HG03469 (cell line): ENCODE measurements around the gene SLC22A8.
"Not testable (repeated sequence)": the region's sequence is repeated elsewhere in the genome, so short reads cannot be mapped to it uniquely, and the experiment has no call there.

Source experiments
- ATAC-seq: cut with Tn5 transposase; IDR thresholded peaks from one replicate; pipeline ENCODE4 v1.9.1; 2021; ENCODE audit warnings: mild to moderate bottlenecking, moderate library complexity, moderate number of reproducible peaks; ENCODE audit not compliant: unreplicated experiment

The SLC22A8 gene

DNA sequence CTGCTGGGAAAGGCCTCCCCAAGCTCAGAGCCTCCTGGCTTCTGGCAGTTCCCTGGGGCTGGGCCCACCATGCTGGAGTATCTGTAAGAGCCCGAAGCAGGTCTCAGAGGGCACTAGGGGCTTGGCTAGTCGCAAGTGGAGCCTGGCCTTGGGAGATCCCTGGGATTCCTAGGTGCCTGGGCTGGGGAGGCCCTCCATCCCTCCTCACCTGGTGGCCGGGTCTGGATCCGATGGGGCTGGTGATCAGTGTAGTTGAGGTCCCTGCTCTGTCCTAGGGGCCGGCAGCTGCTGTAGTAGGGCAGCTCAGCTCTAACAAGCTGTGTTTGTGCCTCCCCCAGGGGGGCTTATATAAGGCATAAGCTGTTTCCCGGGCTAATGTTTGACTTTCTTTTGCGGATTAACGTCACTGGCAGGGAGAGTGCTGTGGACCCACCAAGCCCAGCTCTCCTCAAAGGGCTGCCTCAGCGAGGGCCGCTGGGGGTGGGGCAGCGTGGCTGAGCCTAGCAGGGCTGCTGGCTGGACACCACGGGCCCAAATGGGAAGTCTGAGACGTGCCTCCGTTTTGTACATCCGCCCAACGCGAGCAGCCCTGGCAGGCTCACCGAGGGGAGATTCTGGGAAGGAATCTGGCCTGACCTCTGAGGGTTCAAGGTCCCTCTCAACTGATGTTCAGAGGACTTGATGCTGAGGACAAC, at the start of gene SLC22A8:
SLC22A8 (minus strand) TSS at position 321 of the 695 bp plus-strand sequence. CDS start 883 bp downstream, outside the sequence.
- ATAC-seq, result no peak

DNA sequence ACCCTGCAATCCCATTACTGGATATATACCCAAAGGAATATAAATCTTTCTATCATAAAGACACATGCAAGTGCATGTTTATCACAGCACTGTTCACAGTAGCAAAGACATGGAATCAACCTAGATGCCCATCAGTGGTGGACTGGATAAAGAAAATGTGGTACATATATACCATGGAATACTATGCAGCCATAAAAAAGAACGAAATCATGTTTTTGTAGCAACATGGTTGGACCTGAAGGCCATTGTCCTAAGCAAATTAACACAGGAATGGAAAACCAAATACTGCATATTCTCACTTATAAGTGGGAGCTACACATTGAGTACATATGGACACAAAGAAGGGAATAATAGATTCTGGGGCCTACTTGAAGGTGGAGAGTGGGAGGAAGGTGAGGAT, 30.6 kb upstream of the SLC22A8 start:
- ATAC-seq, result not testable (repeated sequence)

- ATAC-seq, result no peak
Observed at GRCh38 chr11:63042596-63042995, 27.0 kb upstream of the SLC22A8 start.

- ATAC-seq, result no peak
Observed at GRCh38 chr11:63032457-63032856, 16.8 kb upstream of the SLC22A8 start.

GRCh38 chr11:63023841-63024648, 8.4 kb upstream of the SLC22A8 start:
- ATAC-seq, result no peak

- no peak for ATAC-seq
Observed at GRCh38 chr11:63023222-63023814, 7.7 kb upstream of the SLC22A8 start.

- ATAC-seq, result no peak
Observed at GRCh38 chr11:63022441-63022840, 6.8 kb upstream of the SLC22A8 start.

DNA sequence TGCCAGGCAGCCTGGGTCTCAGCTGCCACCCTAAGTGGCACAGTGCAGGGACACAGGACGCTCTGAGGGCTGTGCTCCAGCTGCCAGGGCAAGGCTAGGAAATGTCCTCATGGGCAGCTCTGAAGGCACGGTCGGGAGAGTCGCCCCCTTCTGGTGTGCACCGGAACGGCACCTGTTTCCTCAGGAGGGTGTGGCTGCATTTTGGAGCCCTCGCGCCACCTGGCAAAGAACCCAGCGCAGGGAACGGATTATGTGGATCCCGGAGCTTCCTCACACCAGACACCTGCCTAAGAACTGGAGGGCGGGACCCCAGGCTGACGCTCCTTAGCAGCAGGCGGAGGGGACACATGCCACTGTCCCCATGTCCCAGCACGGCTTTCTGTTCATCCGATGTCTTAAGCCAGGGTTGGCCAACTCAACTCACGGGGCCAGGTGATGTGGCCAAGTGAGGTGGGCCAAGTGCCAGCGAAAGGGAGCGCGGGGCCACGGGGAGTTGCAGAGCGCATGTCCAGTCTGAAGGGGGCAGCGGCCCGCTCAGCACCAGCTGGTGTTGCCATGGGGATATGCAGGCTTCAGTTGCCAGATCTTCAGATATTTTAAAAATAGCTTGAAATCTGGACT, 5.1 kb upstream of the SLC22A8 start:
- ATAC-seq, result no peak

GRCh38 chr11:63019506-63019905, 3.9 kb upstream of the SLC22A8 start:
- ATAC-seq, result no peak

GRCh38 chr11:63017306-63017974, 1.8 kb upstream of the SLC22A8 start:
- ATAC-seq, result no peak

- no peak for ATAC-seq
Observed at GRCh38 chr11:63014408-63015055, 1.1 kb downstream of the SLC22A8 start.

- ATAC-seq, result no peak
Observed at GRCh38 chr11:63012839-63013238, 2.8 kb downstream of the SLC22A8 start.

- ATAC-seq, result no peak
Observed at GRCh38 chr11:63012430-63012829, 3.2 kb downstream of the SLC22A8 start.

DNA sequence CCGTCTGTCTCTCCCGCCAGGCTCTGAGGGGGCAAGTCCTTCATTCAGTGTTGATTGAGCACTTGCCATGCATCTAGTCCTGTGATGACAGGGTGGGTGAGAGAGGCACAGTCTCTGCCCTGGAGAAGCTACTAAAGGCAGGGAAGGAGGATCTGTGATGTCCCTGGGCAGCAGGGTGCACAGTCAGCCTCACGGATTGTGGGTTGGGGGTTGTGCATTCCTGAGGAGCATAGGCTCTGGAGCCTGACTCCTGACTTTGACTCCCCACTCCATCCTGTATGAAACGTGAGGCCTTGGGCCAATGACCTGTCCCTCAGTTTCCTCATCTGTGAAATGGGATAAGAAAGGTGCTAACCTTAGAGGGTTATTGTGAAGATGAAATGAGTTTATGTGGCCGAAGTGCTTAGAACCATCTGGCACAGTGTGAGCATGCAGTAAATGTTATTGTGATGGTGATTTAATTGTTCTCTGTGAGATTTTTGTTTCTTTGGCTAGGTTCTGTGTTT, 4.7 kb downstream of the SLC22A8 start:
- no peak for ATAC-seq

DNA sequence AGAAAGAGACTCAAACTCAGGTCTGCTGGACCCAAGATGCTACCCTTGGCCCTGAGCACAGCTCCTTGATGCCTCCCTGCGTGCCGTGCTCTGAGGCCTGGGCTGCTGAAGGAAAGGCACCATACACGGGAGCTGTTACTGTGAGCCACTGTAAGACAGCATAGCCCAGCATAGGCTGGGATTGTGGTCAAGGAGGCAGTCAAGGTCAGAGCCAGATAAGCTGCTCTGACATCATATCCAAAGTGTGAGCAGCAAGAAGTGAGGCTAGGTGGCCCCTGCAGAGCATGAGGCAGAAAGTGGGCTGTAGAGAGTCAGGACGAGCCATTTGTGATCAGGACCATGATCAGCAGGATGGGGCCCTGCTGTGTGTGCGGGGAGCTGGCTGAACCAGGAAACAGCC, 7.7 kb downstream of the SLC22A8 start:
- no peak for ATAC-seq

- no peak for ATAC-seq
Observed at GRCh38 chr11:63001456-63001855, 14.2 kb downstream of the SLC22A8 start.

DNA sequence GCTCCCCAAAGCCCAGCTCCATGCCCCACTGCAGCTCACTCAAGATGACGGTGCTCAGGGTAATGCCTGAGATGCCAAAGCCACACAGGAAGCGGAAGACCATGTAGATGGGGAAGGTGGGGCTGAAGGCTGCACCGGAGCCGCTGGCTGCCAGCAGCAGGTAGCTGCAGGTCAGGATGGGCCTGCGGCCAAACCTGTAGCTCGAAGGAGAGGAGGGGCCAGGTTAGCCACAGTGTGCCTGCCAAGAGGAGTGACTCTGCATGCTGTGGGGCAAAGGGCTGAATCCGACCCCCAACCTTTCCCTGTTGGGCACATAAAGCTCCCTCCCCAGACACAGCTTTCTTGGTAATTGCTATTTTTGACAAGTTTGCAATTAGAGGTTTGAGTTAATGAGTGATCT, 16.0 kb downstream of the SLC22A8 start:
- ATAC-seq, result no peak

DNA sequence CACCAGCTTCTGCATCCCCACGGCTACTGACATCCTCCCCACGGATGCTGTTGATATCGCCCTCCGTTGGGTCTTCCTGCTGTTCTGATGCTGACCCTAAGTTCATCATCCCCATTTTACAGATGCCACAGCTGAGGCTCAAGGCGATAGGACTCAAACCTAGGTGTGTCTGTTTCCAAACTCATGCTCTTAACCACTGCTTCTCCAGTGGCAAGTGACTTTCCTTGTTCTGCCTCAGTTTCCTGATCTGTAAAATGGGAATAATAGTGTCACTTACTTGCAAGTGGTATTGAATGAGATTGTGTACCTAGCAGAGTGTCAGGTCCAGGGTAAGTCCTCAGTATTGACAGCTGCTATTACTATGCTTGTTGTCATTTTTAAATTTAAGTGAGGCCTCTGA, 16.5 kb downstream of the SLC22A8 start:
- ATAC-seq, result no peak

GRCh38 chr11:62996271-62996670, 19.4 kb downstream of the SLC22A8 start:
- no peak for ATAC-seq

DNA sequence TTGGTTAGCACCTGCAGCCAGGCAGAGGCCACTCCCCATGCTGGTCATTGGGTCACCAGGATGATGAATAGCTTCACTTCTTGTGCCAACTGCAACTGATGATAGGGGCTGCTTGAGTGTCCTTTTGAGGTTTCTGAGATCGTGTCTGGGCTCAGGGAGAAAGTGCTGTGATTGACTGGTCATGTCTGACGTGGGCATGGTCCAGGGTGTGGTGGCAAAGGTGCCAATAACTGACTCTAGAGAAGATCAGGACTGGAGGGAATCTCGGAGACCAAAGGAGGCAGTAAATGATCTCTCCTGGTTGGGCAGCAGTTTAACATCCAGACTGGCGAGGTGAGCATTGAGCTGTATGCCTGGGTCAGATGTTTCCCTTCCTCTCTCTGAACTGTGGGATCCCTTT, 20.9 kb downstream of the SLC22A8 start:
- ATAC-seq, result no peak
